NCI-H524 treated with DMSO at 0.1 percent for 48 hours (cell line): ENCODE results near the gene DIPK1A.

ENCODE experiments used
- DNase-seq: peaks from one replicate; lab custom pipeline; 2025; lab: John Stamatoyannopoulos, UW

The DIPK1A gene

GRCh38 chr1:92842082-92843045, 118.9 kb downstream of the DIPK1A start:
- DNase-seq = no peak

GRCh38 chr1:92840600-92840999, 120.7 kb downstream of the DIPK1A start:
- DNase-seq = no peak

GRCh38 chr1:92839442-92839841, 121.8 kb downstream of the DIPK1A start:
- no peak for DNase-seq

- no peak for DNase-seq
Measured at GRCh38 chr1:92838519-92838918, 122.7 kb downstream of the DIPK1A start.

GRCh38 chr1:92837062-92837461, 124.2 kb downstream of the DIPK1A start:
- no peak for DNase-seq

- DNase-seq = no peak
Measured at GRCh38 chr1:92834617-92835016, 126.6 kb downstream of the DIPK1A start.

GRCh38 chr1:92833840-92834239, 127.4 kb downstream of the DIPK1A start:
- DNase-seq = no peak

GRCh38 chr1:92832537-92833114, 128.6 kb downstream of the DIPK1A start:
- no peak for DNase-seq

GRCh38 chr1:92831762-92832536, 129.3 kb downstream of the DIPK1A start, which contains the start of gene RPL5:
RPL5 (plus strand) TSS chr1:92832040; CDS start chr1:92832115, 75 bp downstream.
- peak; percentile 79 for DNase-seq

- DNase-seq = no peak
Measured at GRCh38 chr1:92831368-92831761, 129.9 kb downstream of the DIPK1A start.

- no peak for DNase-seq
Measured at GRCh38 chr1:92826792-92827191, 134.5 kb downstream of the DIPK1A start.

GRCh38 chr1:92822879-92823278, 138.4 kb downstream of the DIPK1A start:
- no peak for DNase-seq

- no peak for DNase-seq
Measured at GRCh38 chr1:92820551-92820950, 140.7 kb downstream of the DIPK1A start.

GRCh38 chr1:92820024-92820423, 141.2 kb downstream of the DIPK1A start:
- no peak for DNase-seq

- no peak for DNase-seq
Measured at GRCh38 chr1:92817986-92818764, 143.1 kb downstream of the DIPK1A start.

- no peak for DNase-seq
Measured at GRCh38 chr1:92817137-92817697, 144.0 kb downstream of the DIPK1A start.

GRCh38 chr1:92816732-92817131, 144.5 kb downstream of the DIPK1A start:
- no peak for DNase-seq

GRCh38 chr1:92808381-92808780, 152.9 kb downstream of the DIPK1A start:
- DNase-seq = no peak

- no peak for DNase-seq
Measured at GRCh38 chr1:92805216-92805615, 156.0 kb downstream of the DIPK1A start.

GRCh38 chr1:92804721-92805201, 156.5 kb downstream of the DIPK1A start:
- DNase-seq = no peak
